Mesendoderm (in vitro differentiated cells): ENCODE measurements around the gene RPS6KL1.

Experiments
- DNase-seq: peaks from one replicate; pipeline ENCODE4 v3.0.0; 2013
- H2AK5ac ChIP-seq: 2 replicates; pipeline ENCODE4 v1.6.1; 2013; ENCODE audit warnings: low read length, inconsistent platforms
- H2BK120ac ChIP-seq: 2 replicates; pipeline ENCODE4 v1.6.1; 2013; ENCODE audit warnings: low read depth, mild to moderate bottlenecking, low read length, moderate library complexity, mixed read lengths
- H2BK15ac ChIP-seq: replicated peaks from 2 replicates; pipeline ENCODE4 v1.6.1; 2013; ENCODE audit warnings: low read depth, mild to moderate bottlenecking, moderate library complexity
- H2BK5ac ChIP-seq: 2 replicates; pipeline ENCODE4 v1.6.1; 2013; ENCODE audit warnings: low read length, inconsistent platforms
- H3K18ac ChIP-seq: 2 replicates; pipeline ENCODE4 v1.6.1; 2013; ENCODE audit warnings: mild to moderate bottlenecking, low read length, mixed read lengths
- H3K23ac ChIP-seq: one replicate; pipeline ENCODE4 v1.6.1; 2013; ENCODE audit warnings: low read length
- H3K27ac ChIP-seq: 2 replicates; pipeline ENCODE4 v1.5.1; 2013; ENCODE audit warnings: low read depth, mild to moderate bottlenecking, inconsistent platforms, low read length, moderate library complexity
- H3K27me3 ChIP-seq: 2 replicates; pipeline ENCODE4 v1.6.1; 2013; ENCODE audit warnings: low read length, control low read depth, mild to moderate bottlenecking, inconsistent platforms; ENCODE audit not compliant: insufficient read depth, poor library complexity
- H3K36me3 ChIP-seq: 2 replicates; pipeline ENCODE4 v1.6.1; 2013; ENCODE audit warnings: low read length, inconsistent platforms; ENCODE audit not compliant: control insufficient read depth, insufficient read depth
- H3K4ac ChIP-seq: one replicate; pipeline ENCODE4 v1.6.1; 2013; ENCODE audit warnings: low read depth, mild to moderate bottlenecking, low read length, moderate library complexity
- H3K4me1 ChIP-seq: 2 replicates; pipeline ENCODE4 v1.6.1; 2013; ENCODE audit warnings: low read depth, low read length, inconsistent platforms; ENCODE audit not compliant: control insufficient read depth
- H3K4me2 ChIP-seq: 2 replicates; pipeline ENCODE4 v1.6.1; 2013; ENCODE audit warnings: low read length
- H3K4me3 ChIP-seq: 2 replicates; pipeline ENCODE4 v1.5.1; 2013; ENCODE audit warnings: mild to moderate bottlenecking, low read length
- H3K56ac ChIP-seq: one replicate; pipeline ENCODE4 v1.6.1; 2013; ENCODE audit warnings: low read length
- H3K79me1 ChIP-seq: 2 replicates; pipeline ENCODE4 v1.6.1; 2013; ENCODE audit warnings: low read length, inconsistent platforms
- H3K79me2 ChIP-seq: 2 replicates; pipeline ENCODE4 v1.6.1; 2013; ENCODE audit warnings: mild to moderate bottlenecking, low read length; ENCODE audit not compliant: control insufficient read depth, insufficient read depth
- H3K9ac ChIP-seq: 2 replicates; pipeline ENCODE4 v1.6.1; 2013; ENCODE audit warnings: low read length, inconsistent platforms
- H4K5ac ChIP-seq: one replicate; pipeline ENCODE4 v1.6.1; 2013; ENCODE audit warnings: low read length
- H4K8ac ChIP-seq: one replicate; pipeline ENCODE4 v1.6.1; 2013; ENCODE audit warnings: low read depth, mild to moderate bottlenecking, control low read depth, low read length, moderate library complexity
- WGBS: extraction: QIAGEN DNeasy Blood & Tissue Kit; methylation state at CpG from one replicate; pipeline ENCODE4 v1.1.7; 2013; ENCODE audit warnings: low lambda C conversion rate, missing lambda C conversion rate; ENCODE audit not compliant: insufficient coverage; ENCODE audit errors: extremely low coverage; 5-methylcytosine and 5-hydroxymethylcytosine counted together

RPS6KL1 gene

DNA sequence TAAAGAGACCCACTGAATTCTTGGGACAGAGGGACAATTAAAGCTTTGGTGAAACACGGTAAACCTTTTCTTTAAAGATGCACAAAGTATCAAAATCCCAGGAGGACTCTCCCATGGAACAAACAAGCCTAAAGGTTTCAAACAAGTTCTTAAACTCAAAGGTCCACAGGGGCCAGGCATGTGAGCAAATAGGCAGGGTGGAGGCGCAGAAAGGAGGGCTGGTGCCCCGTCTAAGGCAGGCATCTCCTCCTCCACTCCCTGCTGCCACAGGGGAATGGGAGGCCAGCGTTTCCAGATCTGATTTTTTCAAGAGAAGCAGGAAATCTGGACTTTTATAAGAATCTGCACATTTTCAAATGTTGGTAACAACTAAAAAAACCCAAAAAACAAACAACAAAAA lies 7.6 kb downstream of the RPS6KL1 start:
- Histone ChIP-seq H3K18ac (no peak overlapping the region), H4K5ac (no peak overlapping the region), H3K23ac (no peak overlapping the region), H3K36me3 (no peaks in the 10 kb centered on the region), H2BK5ac (no peak overlapping the region), H3K79me2 (no peaks in the 10 kb centered on the region), H3K4me3 (no peak overlapping the region), H3K56ac (no peak overlapping the region), H3K9ac (no peak overlapping the region), H3K4me1 (no peaks in the 10 kb centered on the region), H2BK120ac (no peak overlapping the region), H2AK5ac (no peak overlapping the region), H3K27me3 (no peaks in the 10 kb centered on the region), H2BK15ac (no peak overlapping the region), H3K4ac (no peak overlapping the region), H4K8ac (no peak overlapping the region), H3K27ac (no peak overlapping the region), H3K4me2 (no peak overlapping the region), H3K79me1 (no peaks in the 10 kb centered on the region)
- DNase-seq, result no peak
- no CpG with 5 or more reads among the region's 4 CpGs for WGBS

DNA sequence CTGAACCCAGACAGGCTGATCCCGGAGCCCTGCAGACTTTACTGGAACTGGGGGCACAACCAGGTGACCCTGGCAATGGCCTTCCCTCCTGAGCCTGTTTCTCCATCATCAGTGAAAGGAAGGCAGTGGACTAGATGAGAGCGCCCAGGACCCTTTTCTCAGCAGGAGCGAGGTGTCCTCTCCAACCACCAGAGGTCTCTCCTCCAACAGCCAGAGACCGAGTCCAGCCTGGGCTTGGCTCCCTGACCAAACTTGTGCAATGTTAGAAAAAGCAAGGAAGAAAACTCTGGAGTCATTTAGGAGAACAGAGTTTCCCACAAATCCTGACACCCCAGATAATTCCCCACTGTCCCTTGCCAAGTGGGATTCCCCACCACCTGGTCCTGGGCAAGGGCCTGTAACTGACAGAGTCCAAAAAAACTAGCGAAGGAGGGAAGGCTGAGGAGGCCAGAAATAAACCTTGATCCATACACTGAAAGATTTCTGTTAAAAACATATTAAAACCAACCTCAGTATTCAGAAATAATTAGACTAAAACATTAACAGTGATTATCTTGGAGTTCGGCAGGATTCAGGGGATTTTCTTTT lies 9.0 kb downstream of the RPS6KL1 start:
- peak; percentile 68 for DNase-seq
- Histone ChIP-seq H3K79me2 (no peaks in the 10 kb centered on the region), H4K5ac (no peak overlapping the region), H3K4me2 (no peak overlapping the region), H3K4me1 (no peaks in the 10 kb centered on the region), H4K8ac (no peak overlapping the region), H3K4me3 (no peak overlapping the region), H3K4ac (no peak overlapping the region), H3K79me1 (no peaks in the 10 kb centered on the region), H3K36me3 (no peaks in the 10 kb centered on the region), H3K56ac (no peak overlapping the region), H3K23ac (no peak overlapping the region), H3K27me3 (no peaks in the 10 kb centered on the region), H2AK5ac (no peak overlapping the region), H3K27ac (no peak overlapping the region), H2BK5ac (no peak overlapping the region), H2BK120ac (no peak overlapping the region), H2BK15ac (no peak overlapping the region), H3K18ac (no peak overlapping the region), H3K9ac (no peak overlapping the region)
- no CpG with 5 or more reads among the region's 6 CpGs for WGBS

DNA sequence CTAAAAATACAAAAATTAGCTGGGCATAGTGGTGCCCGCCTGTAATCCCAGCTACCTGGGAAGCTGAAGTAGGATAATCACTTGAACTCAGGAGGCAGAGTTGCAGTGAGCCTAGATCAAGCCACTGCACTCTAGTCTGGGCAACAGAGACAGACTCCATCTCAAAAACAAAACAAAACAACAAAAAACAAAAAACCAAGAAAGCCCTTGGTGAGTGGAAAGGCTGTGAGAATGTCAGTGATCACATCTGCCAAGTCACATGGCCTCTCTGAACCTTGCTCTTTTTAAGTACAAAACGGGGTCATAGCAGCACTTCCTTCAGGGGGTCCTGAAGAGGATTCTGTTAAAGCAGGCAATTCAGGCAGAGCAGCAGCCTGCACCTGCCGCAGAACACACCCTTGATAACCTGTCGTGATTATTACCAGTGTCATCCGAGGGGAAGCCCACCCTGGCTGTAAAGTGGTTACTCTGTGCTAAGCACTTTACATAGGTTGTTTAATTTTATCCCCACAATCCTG lies 9.6 kb downstream of the RPS6KL1 start:
- no peak overlapping the region for H3K56ac ChIP-seq
- no peak overlapping the region for H3K4me2 ChIP-seq
- no peak overlapping the region for H3K27ac ChIP-seq
- H3K27me3 ChIP-seq, result no peaks in the 10 kb centered on the region
- no peak overlapping the region for H3K23ac ChIP-seq
- no peaks in the 10 kb centered on the region for H3K79me1 ChIP-seq
- no peak overlapping the region for H3K9ac ChIP-seq
- no peak overlapping the region for H2BK5ac ChIP-seq
- no peak overlapping the region for H3K18ac ChIP-seq
- no CpG with 5 or more reads among the region's 5 CpGs for WGBS
- no peak for DNase-seq
- H3K4ac ChIP-seq, result no peak overlapping the region
- H2AK5ac ChIP-seq, result no peak overlapping the region
- no peak overlapping the region for H4K5ac ChIP-seq
- H3K36me3 ChIP-seq, result no peaks in the 10 kb centered on the region
- H2BK15ac ChIP-seq, result no peak overlapping the region
- H3K4me3 ChIP-seq, result no peak overlapping the region
- H2BK120ac ChIP-seq, result no peak overlapping the region
- no peaks in the 10 kb centered on the region for H3K4me1 ChIP-seq
- no peak overlapping the region for H4K8ac ChIP-seq
- no peaks in the 10 kb centered on the region for H3K79me2 ChIP-seq

DNA sequence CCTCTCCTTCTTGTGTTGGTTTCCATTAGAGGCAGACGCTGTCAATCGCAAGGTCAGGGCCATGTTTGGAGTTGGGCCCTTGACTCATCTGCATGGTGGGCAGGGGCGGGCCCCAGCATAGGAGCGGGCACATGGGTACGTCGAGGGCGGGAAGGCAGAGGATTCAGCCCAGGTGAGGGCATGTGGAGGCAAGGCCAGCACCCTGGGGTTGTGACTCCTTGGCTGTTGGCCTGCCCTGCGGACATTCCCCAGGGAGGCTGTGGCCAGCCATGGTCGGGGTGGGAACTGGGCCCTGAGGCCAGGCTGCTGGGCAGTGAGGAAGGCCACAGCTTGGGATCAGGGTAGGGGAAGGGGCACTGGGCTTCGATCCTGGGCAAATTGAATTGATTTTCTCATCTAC lies 10.3 kb downstream of the RPS6KL1 start:
- Histone ChIP-seq H3K79me2 (no peaks in the 10 kb centered on the region), H4K8ac (no peak overlapping the region), H3K9ac (no peak overlapping the region), H3K27ac (no peak overlapping the region), H4K5ac (no peak overlapping the region), H2AK5ac (no peak overlapping the region), H3K36me3 (no peaks in the 10 kb centered on the region), H3K27me3 (no peaks in the 10 kb centered on the region), H3K23ac (no peak overlapping the region), H2BK15ac (no peak overlapping the region), H3K4me3 (no peak overlapping the region), H3K56ac (no peak overlapping the region), H2BK120ac (no peak overlapping the region), H3K4me1 (no peaks in the 10 kb centered on the region), H3K4me2 (no peak overlapping the region), H3K18ac (no peak overlapping the region), H2BK5ac (no peak overlapping the region), H3K4ac (no peak overlapping the region), H3K79me1 (no peaks in the 10 kb centered on the region)
- DNase-seq, result no peak
- no CpG with 5 or more reads among the region's 10 CpGs for WGBS

DNA sequence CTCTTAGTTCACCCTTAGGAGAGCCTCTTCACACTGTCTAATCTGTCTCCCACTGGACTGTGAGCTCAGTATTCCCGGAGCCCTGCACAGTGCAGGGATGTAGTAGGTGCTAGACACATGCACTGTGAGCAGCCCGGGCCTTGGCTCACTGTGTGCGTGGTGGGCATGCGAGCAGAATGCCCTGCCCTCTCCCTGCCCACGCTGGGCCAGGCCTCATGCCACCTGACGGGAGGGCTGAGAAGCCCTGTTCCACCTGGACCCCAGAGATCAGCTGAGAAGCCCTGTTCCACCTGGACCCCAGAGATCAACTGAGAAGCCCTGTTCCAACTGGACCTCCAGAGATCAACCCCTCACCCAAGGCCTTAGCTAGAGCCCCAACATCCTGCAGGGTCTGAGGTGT lies 10.9 kb downstream of the RPS6KL1 start:
- Histone ChIP-seq H2BK15ac (no peak overlapping the region), H3K4ac (no peak overlapping the region), H3K18ac (no peak overlapping the region), H2BK5ac (no peak overlapping the region), H2AK5ac (no peak overlapping the region), H3K9ac (no peak overlapping the region), H3K56ac (no peak overlapping the region), H4K8ac (no peak overlapping the region), H4K5ac (no peak overlapping the region), H3K4me3 (no peak overlapping the region), H3K36me3 (no peaks in the 10 kb centered on the region), H3K79me2 (no peaks in the 10 kb centered on the region), H3K27ac (no peak overlapping the region), H3K27me3 (no peaks in the 10 kb centered on the region), H3K4me2 (no peak overlapping the region), H3K79me1 (no peaks in the 10 kb centered on the region), H3K23ac (no peak overlapping the region), H2BK120ac (no peak overlapping the region), H3K4me1 (no peaks in the 10 kb centered on the region)
- no CpG with 5 or more reads among the region's 6 CpGs for WGBS
- no peak for DNase-seq

DNA sequence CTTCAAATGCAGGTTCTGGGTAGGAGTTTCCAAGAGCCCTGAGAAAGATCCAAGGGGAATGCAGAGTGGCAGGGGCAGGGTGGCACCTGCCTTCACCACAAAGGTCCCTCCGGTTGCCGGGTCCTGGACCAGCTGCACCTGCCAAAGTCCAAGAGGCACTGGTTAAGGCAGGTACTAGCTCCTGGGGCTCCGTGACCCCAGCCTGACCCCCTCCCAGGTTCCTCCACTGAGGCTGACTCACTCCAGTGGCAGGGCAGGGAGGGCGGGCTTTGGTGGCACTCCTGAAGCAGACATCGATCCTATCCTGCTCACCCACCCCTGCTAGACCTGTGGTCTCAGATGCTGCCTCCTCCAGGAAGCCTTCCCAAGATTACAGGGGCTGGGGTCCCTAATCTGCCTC lies 11.4 kb downstream of the RPS6KL1 start:
- Histone ChIP-seq H3K18ac (no peak overlapping the region), H3K4me2 (no peak overlapping the region), H3K23ac (no peak overlapping the region)

More for the DNA sequence above, 11.4 kb downstream of the RPS6KL1 start:
- Histone ChIP-seq H3K4me3 (no peak overlapping the region), H3K36me3 (no peaks in the 10 kb centered on the region), H2BK15ac (no peak overlapping the region), H3K4ac (no peak overlapping the region), H3K79me2 (no peaks in the 10 kb centered on the region), H3K9ac (no peak overlapping the region), H3K79me1 (no peaks in the 10 kb centered on the region), H4K8ac (no peak overlapping the region), H3K27ac (no peak overlapping the region), H3K4me1 (no peaks in the 10 kb centered on the region), H4K5ac (no peak overlapping the region), H3K56ac (no peak overlapping the region), H2BK120ac (no peak overlapping the region), H2AK5ac (no peak overlapping the region), H3K27me3 (no peaks in the 10 kb centered on the region), H2BK5ac (no peak overlapping the region)
- WGBS, result no CpG with 5 or more reads among the region's 5 CpGs
- DNase-seq, result no peak
